H9 (cell line): ENCODE data around the gene LSP1. TPM values are rescaled to one million over a fixed set of nuclear protein-coding genes. Genes with fewer than 3 reads are reported as not detected.

Experiments used
- DNase-seq: peaks from one replicate; pipeline ENCODE4 v3.0.0-alpha.2; 2017
- H2AFZ ChIP-seq: one replicate; pipeline ENCODE4 v1.6.1; 2013; ENCODE audit warnings: mild to moderate bottlenecking, low read length, control low read depth, moderate library complexity
- H2AK5ac ChIP-seq: 2 replicates; pipeline ENCODE4 v1.6.1; 2013; ENCODE audit warnings: low read length, control low read depth, mixed read lengths; ENCODE audit not compliant: insufficient read length
- H2BK120ac ChIP-seq: one replicate; pipeline ENCODE4 v1.6.1; 2013; ENCODE audit warnings: low read depth, mild to moderate bottlenecking, low read length, control low read depth, inconsistent platforms; ENCODE audit not compliant: poor library complexity, severe bottlenecking
- H2BK12ac ChIP-seq: 2 replicates; pipeline ENCODE4 v1.6.1; 2013; ENCODE audit warnings: low read length, control low read depth, mixed read lengths, low read depth; ENCODE audit not compliant: insufficient read length
- H2BK15ac ChIP-seq: 2 replicates; pipeline ENCODE4 v1.6.1; 2013; ENCODE audit warnings: low read depth, low read length, control low read depth
- H2BK20ac ChIP-seq: one replicate; pipeline ENCODE4 v1.6.1; 2013; ENCODE audit warnings: low read depth, mild to moderate bottlenecking, low read length, control low read depth, inconsistent platforms; ENCODE audit not compliant: poor library complexity, severe bottlenecking
- H2BK5ac ChIP-seq: 2 replicates; pipeline ENCODE4 v1.6.1; 2013; ENCODE audit warnings: low read length, control low read depth, mixed read lengths; ENCODE audit not compliant: insufficient read length
- H3K14ac ChIP-seq: 2 replicates; pipeline ENCODE4 v1.6.1; 2013; ENCODE audit warnings: low read length, control low read depth; ENCODE audit not compliant: insufficient read depth
- H3K18ac ChIP-seq: 2 replicates; pipeline ENCODE4 v1.6.1; 2013; ENCODE audit warnings: low read depth, mild to moderate bottlenecking, mixed read lengths, low read length, control low read depth; ENCODE audit not compliant: insufficient read length
- H3K23ac ChIP-seq: 2 replicates; pipeline ENCODE4 v1.6.1; 2013; ENCODE audit warnings: low read length, control low read depth, mixed read lengths, low read depth; ENCODE audit not compliant: insufficient read length
- H3K23me2 ChIP-seq: 2 replicates; pipeline ENCODE4 v1.6.1; 2013; ENCODE audit warnings: low read depth, mild to moderate bottlenecking, mixed read lengths, low read length, control low read depth; ENCODE audit not compliant: insufficient read length, poor library complexity, severe bottlenecking
- H3K27ac ChIP-seq: 2 replicates; pipeline ENCODE4 v1.5.1; 2013; ENCODE audit warnings: low read length, control low read depth, mixed read lengths, low read depth; ENCODE audit not compliant: insufficient read length
- H3K27me3 ChIP-seq: 2 replicates; pipeline ENCODE4 v1.6.1; 2013; ENCODE audit warnings: low read length, control low read depth, inconsistent platforms; ENCODE audit not compliant: insufficient read depth
- H3K4ac ChIP-seq: 2 replicates; pipeline ENCODE4 v1.6.1; 2013; ENCODE audit warnings: low read depth, mild to moderate bottlenecking, control low read depth, inconsistent platforms, low read length, moderate library complexity
- H3K4me1 ChIP-seq: 2 replicates; pipeline ENCODE4 v1.6.1; 2013; ENCODE audit warnings: low read length, control low read depth, inconsistent platforms; ENCODE audit not compliant: insufficient read depth
- H3K4me2 ChIP-seq: 2 replicates; pipeline ENCODE4 v1.6.1; 2013; ENCODE audit warnings: low read length, control low read depth, mixed read lengths; ENCODE audit not compliant: insufficient read length, insufficient read depth
- H3K56ac ChIP-seq: 2 replicates; pipeline ENCODE4 v1.6.1; 2013; ENCODE audit warnings: low read depth, mild to moderate bottlenecking, mixed read lengths, low read length, control low read depth; ENCODE audit not compliant: insufficient read length
- H3K79me1 ChIP-seq: 2 replicates; pipeline ENCODE4 v1.6.1; 2013; ENCODE audit warnings: low read depth, mild to moderate bottlenecking, moderate library complexity, low read length, control low read depth, inconsistent platforms; ENCODE audit not compliant: insufficient read depth, poor library complexity, severe bottlenecking
- H3K79me2 ChIP-seq: 2 replicates; pipeline ENCODE4 v1.6.1; 2013; ENCODE audit warnings: low read length, control low read depth, inconsistent platforms; ENCODE audit not compliant: insufficient read depth
- H3K9ac ChIP-seq: 2 replicates; pipeline ENCODE4 v1.6.1; 2013; ENCODE audit warnings: low read length, control low read depth, mixed read lengths; ENCODE audit not compliant: insufficient read length; ENCODE audit errors: extremely low read depth
- H3K9me3 ChIP-seq: one replicate; pipeline ENCODE4 v1.6.1; 2013; ENCODE audit warnings: low read depth, low read length, inconsistent platforms; ENCODE audit not compliant: control insufficient read depth
- H3T11ph ChIP-seq: one replicate; pipeline ENCODE4 v1.6.1; 2013; ENCODE audit warnings: mild to moderate bottlenecking, low read length, control low read depth, inconsistent platforms
- H4K20me1 ChIP-seq: one replicate; pipeline ENCODE4 v1.6.1; 2013; ENCODE audit not compliant: control insufficient read depth, insufficient read length, insufficient read depth
- H4K5ac ChIP-seq: 2 replicates; pipeline ENCODE4 v1.6.1; 2013; ENCODE audit warnings: low read depth, mild to moderate bottlenecking, mixed read lengths, low read length, control low read depth; ENCODE audit not compliant: insufficient read length
- H4K8ac ChIP-seq: replicated peaks from 2 replicates; pipeline ENCODE4 v1.6.1; 2013; ENCODE audit warnings: low read length, control low read depth, mixed read lengths, low read depth; ENCODE audit not compliant: insufficient read length
- H4K91ac ChIP-seq: 2 replicates; pipeline ENCODE4 v1.6.1; 2013; ENCODE audit warnings: low read depth, mild to moderate bottlenecking, moderate library complexity, mixed read lengths, low read length, control low read depth; ENCODE audit not compliant: insufficient read length
- H3K27ac Mint-ChIP-seq, 3 experiments: 2 replicates in 2 of 3; 3 replicates in 1 of 3; pipeline ENCODE4 v1.8.0; 2020 to 2021; ENCODE audit warnings: mixed read lengths in 3 of 3, mild to moderate bottlenecking in 1 of 3, moderate library complexity in 1 of 3
- H3K27me3 Mint-ChIP-seq: 2 replicates; pipeline ENCODE4 v1.8.0; 2021; ENCODE audit warnings: low read depth, mild to moderate bottlenecking, moderate library complexity, mixed read lengths
- H3K36me3 Mint-ChIP-seq, 3 experiments: 2 replicates in 2 of 3; 3 replicates in 1 of 3; pipeline ENCODE4 v1.8.0; 2020 to 2021; ENCODE audit warnings: low read depth in 3 of 3, mixed read lengths in 3 of 3; ENCODE audit not compliant: insufficient read depth in 1 of 3
- H3K4me1 Mint-ChIP-seq, 2 experiments: 2 replicates each; pipeline ENCODE4 v1.8.0; 2020; ENCODE audit warnings: mixed read lengths in 2 of 2
- H3K4me3 Mint-ChIP-seq, 2 experiments: 2 replicates in 1 of 2; 3 replicates in 1 of 2; pipeline ENCODE4 v1.8.0; 2020 to 2021; ENCODE audit warnings: mild to moderate bottlenecking in 2 of 2, mixed read lengths in 2 of 2, moderate library complexity in 1 of 2
- H3K9me3 Mint-ChIP-seq, 2 experiments: 2 replicates in 1 of 2; 3 replicates in 1 of 2; pipeline ENCODE4 v1.8.0; 2020; ENCODE audit warnings: mild to moderate bottlenecking in 2 of 2, mixed read lengths in 2 of 2, moderate library complexity in 1 of 2
- CTCF ChIP-seq: fragments of 200-600 bp; sonication (generic); conservative IDR thresholded peaks from 3 replicates; pipeline ENCODE4 v1.8.0; 2021; ENCODE audit warnings: antibody characterized with exemption, mild to moderate bottlenecking
- WGBS: extraction: QIAGEN DNeasy Blood & Tissue Kit; methylation state at CpG from one replicate; pipeline ENCODE4 v1.1.7; 2013; ENCODE audit warnings: missing lambda C conversion rate, low lambda C conversion rate, mixed read lengths; ENCODE audit not compliant: insufficient read length; ENCODE audit errors: extremely low coverage; 5-methylcytosine and 5-hydroxymethylcytosine counted together
- total RNA-seq: library from RNA; stranded (reverse); gene quantifications from 2 replicates; pipeline ENCODE4 v1.2.1, GENCODE V29; 2021

LSP1 gene
- total RNA-seq, 1 experiment from 2014 or later, result not detected

GRCh38 chr11:1877211-1878136 lies 24.6 kb downstream of the LSP1 start:
- no peaks in the 10 kb centered on the region for H4K20me1 ChIP-seq
- no peak overlapping the region for H2BK120ac ChIP-seq
- no peak overlapping the region for H2BK20ac ChIP-seq
- H3K79me1 ChIP-seq, result no peaks in the 10 kb centered on the region
- H3K27ac Mint-ChIP-seq, result peak overlapping the region in 2 of 3 experiments; percentile 70 to 83; a peak in 2 of 7 replicates
- H3K56ac ChIP-seq, result no peak overlapping the region
- DNase-seq, result no peak
- no peaks in the 10 kb centered on the region for H3K36me3 Mint-ChIP-seq
- H3K9me3 Mint-ChIP-seq, result no peaks in the 10 kb centered on the region
- no peak overlapping the region for H2BK15ac ChIP-seq
- H3K27me3 ChIP-seq, result no peaks in the 10 kb centered on the region
- H3K14ac ChIP-seq, result no peak overlapping the region
- H3K4me3 Mint-ChIP-seq, result no peak overlapping the region
- H4K8ac ChIP-seq, result no peak overlapping the region
- H3K9me3 ChIP-seq, result no peaks in the 10 kb centered on the region
- H3K4ac ChIP-seq, result no peak overlapping the region
- peaks cover 2 to 7% of the 10 kb centered on the region in 2 experiments; a peak in 1 of 4 replicates for H3K4me1 Mint-ChIP-seq
- H3K27ac ChIP-seq, result no peak overlapping the region
- no peak overlapping the region for H3K4me2 ChIP-seq
- no peak overlapping the region for H2AFZ ChIP-seq
- no peaks in the 10 kb centered on the region for H3K79me2 ChIP-seq
- H4K5ac ChIP-seq, result no peak overlapping the region
- H2BK5ac ChIP-seq, result no peak overlapping the region
- TF ChIP-seq CTCF, result no peak
- H3K27me3 Mint-ChIP-seq, result no peaks in the 10 kb centered on the region; the same call in 1 of the 2 replicates
- no peak overlapping the region for H2AK5ac ChIP-seq
- H3K4me1 ChIP-seq, result no peaks in the 10 kb centered on the region
- no peak overlapping the region for H4K91ac ChIP-seq
- no peak overlapping the region for H3K9ac ChIP-seq
- H3K23me2 ChIP-seq, result no peaks in the 10 kb centered on the region
- H3K18ac ChIP-seq, result no peak overlapping the region
- no CpG with 5 or more reads among the region's 33 CpGs for WGBS
- no peak overlapping the region for H2BK12ac ChIP-seq
- H3K23ac ChIP-seq, result no peak overlapping the region
- H3T11ph ChIP-seq, result no peak overlapping the region
